HUES48 (cell line): Measurements from ENCODE around the gene PDZD2.
"Not testable (repeated sequence)": the region's sequence is repeated elsewhere in the genome, so short reads cannot be mapped to it uniquely, and the experiment has no call there.

ENCODE experiments used
- H3K27ac ChIP-seq: one replicate; pipeline ENCODE4 v1.7.0; 2013; ENCODE audit warnings: low read depth, low read length, inconsistent platforms
- H3K27me3 ChIP-seq: 2 replicates; pipeline ENCODE4 v1.6.1; 2013; ENCODE audit warnings: mild to moderate bottlenecking, low read length; ENCODE audit not compliant: control insufficient read depth, insufficient read depth
- H3K36me3 ChIP-seq: 2 replicates; pipeline ENCODE4 v1.6.1; 2013; ENCODE audit warnings: low read length; ENCODE audit not compliant: control insufficient read depth, insufficient read depth
- H3K4me1 ChIP-seq: 2 replicates; pipeline ENCODE4 v1.6.1; 2013; ENCODE audit warnings: mild to moderate bottlenecking, low read length; ENCODE audit not compliant: control insufficient read depth, insufficient read depth
- H3K4me3 ChIP-seq: 2 replicates; pipeline ENCODE4 v1.5.1; 2013; ENCODE audit warnings: mild to moderate bottlenecking, low read depth, low read length
- H3K9ac ChIP-seq: 2 replicates; pipeline ENCODE4 v1.6.1; 2013; ENCODE audit warnings: mild to moderate bottlenecking, low read depth, low read length, moderate library complexity
- H3K9me3 ChIP-seq: 2 replicates; pipeline ENCODE4 v1.6.1; 2013; ENCODE audit warnings: low read length; ENCODE audit not compliant: control insufficient read depth, insufficient read depth

Gene PDZD2

DNA sequence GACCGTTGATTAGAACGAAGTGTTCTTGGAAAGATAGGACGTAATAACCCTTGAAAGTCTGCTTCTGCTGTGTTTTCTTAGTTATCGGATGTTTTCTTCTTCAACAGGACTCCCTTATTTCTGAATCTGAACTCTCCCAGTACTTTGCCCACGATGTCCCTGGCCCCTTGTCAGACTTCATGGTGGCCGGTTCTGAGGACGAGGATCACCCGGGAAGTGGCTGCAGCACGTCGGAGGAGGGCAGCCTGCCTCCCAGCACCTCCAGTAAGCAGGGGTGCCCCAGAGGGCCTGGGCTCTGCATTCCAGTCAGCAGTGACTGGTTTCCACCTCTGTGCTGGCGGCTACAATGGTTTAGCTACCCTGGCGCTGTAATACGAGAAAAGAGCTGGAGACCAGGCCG is 433.1 kb downstream of the PDZD2 start:
- no peaks in the 10 kb centered on the region for H3K9me3 ChIP-seq
- H3K4me3 ChIP-seq: no peak overlapping the region
- no peaks in the 10 kb centered on the region for H3K27me3 ChIP-seq
- H3K27ac ChIP-seq: no peak overlapping the region
- no peaks in the 10 kb centered on the region for H3K4me1 ChIP-seq
- no peaks in the 10 kb centered on the region for H3K36me3 ChIP-seq
- no peak overlapping the region for H3K9ac ChIP-seq

DNA sequence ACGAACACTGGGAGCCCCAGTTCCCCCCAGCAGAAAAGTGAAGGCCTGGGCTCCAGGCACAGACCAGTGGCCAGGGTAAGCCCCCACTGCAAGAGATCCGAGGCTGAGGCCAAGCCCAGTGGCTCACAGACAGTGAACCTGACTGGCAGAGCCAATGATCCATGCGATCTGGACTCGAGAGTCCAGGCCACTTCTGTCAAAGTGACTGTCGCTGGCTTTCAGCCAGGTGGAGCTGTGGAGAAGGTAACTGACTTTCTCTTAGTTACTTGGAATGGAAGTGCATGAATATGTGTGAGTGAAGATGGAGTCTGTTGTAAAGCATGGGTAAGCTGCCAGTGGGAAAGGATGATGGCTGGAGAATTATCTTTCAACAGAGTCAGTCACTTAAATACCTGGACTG is 435.5 kb downstream of the PDZD2 start:
- H3K9ac ChIP-seq: no peak overlapping the region
- H3K36me3 ChIP-seq: no peaks in the 10 kb centered on the region
- no peaks in the 10 kb centered on the region for H3K27me3 ChIP-seq
- H3K4me3 ChIP-seq: no peak overlapping the region
- no peak overlapping the region for H3K27ac ChIP-seq
- no peaks in the 10 kb centered on the region for H3K9me3 ChIP-seq
- H3K4me1 ChIP-seq: no peaks in the 10 kb centered on the region

DNA sequence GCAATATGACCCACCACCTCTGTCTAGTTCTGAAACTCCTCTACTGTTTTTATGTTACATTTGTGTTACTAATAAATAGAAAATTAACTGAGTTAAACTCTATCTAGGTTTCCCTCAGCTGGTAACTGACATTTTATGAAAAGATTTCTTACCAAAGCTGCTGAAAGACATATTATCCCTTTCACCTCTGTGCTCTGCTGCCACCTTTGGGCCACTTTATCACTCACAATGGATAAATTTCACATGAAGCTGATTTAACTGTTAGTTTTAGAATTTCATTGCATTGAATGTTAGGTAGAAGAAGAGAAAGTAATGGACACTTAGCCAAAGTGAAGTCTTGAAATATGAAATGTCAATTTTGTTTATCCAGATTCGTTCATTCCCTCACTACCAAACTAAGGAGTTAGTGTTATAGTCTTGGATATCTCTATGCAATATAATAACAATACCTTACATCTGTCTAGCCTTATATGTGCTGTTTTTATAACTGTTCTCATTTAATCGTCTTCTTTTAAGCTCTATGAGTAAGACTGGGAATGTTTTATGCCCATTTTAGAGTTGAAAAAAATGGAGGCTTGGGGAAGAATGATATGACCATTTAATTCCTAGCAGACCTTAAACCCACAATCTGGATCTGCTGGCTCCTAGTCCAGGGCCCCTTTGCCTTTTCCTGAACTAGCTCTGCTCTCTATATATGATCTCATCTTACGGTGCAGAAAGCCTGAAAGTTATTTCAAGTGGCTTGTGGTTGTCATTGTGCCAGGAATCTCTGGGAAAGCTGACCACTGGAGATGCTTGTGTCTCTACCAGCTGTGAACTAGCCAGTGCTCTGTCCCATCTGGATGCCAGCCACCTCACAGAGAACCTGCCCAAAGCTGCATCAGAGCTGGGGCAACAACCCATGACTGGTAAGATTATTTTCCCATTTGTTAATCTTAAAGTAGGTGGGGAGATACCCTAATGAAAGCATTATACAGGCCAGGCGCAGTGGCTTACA is 438.1 kb downstream of the PDZD2 start:
- Histone ChIP-seq H3K27ac (no peak overlapping the region), H3K27me3 (no peaks in the 10 kb centered on the region), H3K4me3 (no peak overlapping the region), H3K9ac (no peak overlapping the region), H3K4me1 (no peaks in the 10 kb centered on the region), H3K36me3 (no peaks in the 10 kb centered on the region), H3K9me3 (no peaks in the 10 kb centered on the region)

DNA sequence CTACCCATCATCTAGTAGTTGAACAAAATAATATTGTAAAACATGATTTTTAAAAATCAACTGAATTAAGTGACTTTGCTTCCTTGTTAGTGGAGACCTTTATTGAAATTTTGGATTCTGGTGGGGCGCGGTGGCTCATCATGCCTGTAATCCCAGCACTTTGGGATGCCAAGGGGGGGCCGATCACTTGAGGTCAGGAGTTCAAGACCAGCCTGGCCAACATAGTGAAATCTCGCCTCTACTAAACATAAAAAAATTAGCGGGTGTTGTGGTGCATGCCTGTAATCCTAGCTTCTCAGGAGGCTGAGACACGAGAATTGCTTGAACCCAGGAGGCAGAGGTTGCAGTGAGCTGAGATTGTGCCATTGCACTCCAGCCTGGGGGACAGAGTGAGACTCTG is 439.9 kb downstream of the PDZD2 start:
- H3K27me3 ChIP-seq, H3K9me3 ChIP-seq, H3K27ac ChIP-seq, H3K36me3 ChIP-seq, H3K4me3 ChIP-seq, H3K4me1 ChIP-seq, H3K9ac ChIP-seq: not testable (repeated sequence)

DNA sequence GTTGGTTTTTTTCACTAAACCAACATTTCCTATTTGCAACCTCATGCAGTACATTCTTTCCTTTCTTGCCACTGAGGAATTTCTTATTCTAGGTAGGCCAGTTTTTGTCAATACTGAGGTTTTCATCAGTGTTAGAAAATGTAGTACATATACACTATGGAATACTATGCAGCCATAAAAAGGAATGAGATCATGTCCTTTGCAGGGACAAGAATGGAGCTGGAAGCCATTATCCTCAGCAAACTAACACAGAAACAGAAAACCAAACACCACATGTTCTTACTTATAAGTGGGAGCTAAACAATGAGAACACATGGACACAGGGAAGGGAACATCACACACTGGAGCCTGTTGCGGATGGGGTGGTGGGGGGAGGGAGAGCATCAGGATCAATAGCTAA is 441.6 kb downstream of the PDZD2 start:
- H3K27me3 ChIP-seq, H3K36me3 ChIP-seq, H3K9ac ChIP-seq, H3K4me1 ChIP-seq, H3K27ac ChIP-seq, H3K4me3 ChIP-seq, H3K9me3 ChIP-seq: not testable (repeated sequence)

DNA sequence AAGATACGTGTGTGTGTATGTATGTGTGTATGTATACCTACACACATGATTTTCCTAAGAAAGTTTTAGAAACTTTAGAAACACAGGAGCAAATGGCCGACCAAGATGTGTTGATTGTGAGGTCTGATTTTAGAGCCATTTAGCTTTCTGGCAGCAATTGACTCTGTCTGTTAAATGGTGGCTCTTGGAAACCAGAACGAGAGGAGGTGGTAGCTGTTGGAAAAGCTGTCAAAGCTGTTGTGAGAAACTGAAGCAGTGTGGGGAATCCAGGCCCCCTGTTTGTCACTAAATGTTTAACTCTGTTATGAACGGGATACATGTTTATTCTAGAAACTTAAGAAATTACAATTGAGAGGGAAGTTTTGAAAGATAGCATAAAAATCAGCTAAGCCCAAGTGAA is 443.8 kb downstream of the PDZD2 start:
- Histone ChIP-seq H3K9ac (no peak overlapping the region), H3K27ac (no peak overlapping the region), H3K36me3 (no peaks in the 10 kb centered on the region), H3K9me3 (no peaks in the 10 kb centered on the region), H3K4me1 (no peaks in the 10 kb centered on the region), H3K27me3 (no peaks in the 10 kb centered on the region), H3K4me3 (no peak overlapping the region)

DNA sequence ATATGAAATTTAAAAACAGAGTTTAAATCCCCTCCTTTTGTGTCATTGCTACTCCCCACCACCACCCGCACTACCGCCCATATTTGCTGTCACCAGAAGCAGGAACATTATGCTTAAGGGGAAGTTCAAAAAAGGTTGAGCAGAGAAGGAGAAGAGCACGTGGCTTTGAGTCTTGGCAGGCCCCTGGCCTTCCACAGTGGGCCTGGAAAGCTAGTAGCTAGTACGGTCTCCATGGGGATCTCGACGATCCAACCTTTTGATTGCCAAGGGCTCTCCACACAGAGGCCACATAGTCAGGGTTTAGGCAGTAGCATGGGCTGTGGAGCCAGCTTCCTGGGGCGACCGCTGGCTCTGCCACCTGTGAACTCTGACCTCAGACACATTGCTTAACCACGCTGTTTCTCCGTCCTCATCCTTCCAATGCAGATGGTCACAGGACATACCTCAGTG is 445.1 kb downstream of the PDZD2 start:
- Histone ChIP-seq H3K4me3 (no peak overlapping the region), H3K27ac (no peak overlapping the region), H3K27me3 (no peaks in the 10 kb centered on the region), H3K36me3 (no peaks in the 10 kb centered on the region), H3K4me1 (no peaks in the 10 kb centered on the region), H3K9ac (no peak overlapping the region), H3K9me3 (no peaks in the 10 kb centered on the region)

DNA sequence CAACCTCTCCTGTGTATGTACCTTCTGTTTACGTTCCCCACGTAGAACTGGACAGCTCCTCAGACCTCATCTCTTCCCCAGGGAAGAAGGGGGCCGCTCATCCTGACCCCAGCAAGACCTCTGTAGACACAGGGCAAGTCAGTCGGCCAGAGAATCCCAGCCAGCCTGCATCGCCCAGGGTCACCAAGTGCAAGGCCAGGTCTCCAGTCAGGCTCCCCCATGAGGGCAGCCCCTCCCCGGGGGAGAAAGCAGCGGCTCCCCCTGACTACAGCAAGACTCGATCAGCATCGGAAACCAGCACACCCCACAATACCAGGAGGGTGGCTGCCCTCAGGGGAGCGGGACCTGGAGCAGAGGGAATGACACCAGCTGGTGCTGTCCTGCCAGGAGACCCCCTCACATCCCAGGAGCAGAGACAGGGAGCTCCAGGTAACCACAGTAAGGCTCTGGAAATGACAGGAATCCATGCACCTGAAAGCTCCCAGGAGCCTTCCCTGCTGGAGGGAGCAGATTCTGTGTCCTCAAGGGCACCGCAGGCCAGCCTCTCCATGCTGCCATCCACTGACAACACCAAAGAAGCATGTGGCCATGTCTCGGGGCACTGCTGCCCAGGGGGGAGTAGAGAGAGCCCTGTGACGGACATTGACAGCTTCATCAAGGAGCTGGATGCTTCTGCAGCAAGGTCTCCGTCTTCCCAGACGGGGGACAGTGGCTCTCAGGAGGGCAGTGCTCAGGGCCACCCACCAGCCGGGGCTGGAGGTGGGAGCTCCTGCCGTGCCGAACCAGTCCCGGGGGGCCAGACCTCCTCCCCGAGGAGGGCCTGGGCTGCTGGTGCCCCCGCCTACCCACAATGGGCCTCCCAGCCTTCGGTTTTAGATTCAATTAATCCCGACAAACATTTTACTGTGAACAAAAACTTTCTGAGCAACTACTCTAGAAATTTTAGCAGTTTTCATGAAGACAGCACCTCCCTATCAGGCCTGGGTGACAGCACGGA is 448.5 kb downstream of the PDZD2 start:
- Histone ChIP-seq H3K4me1 (0 out of 2 replicates have a peak, but pooled peaks cover 4% of the 10 kb centered on the region), H3K9me3 (no peaks in the 10 kb centered on the region), H3K27me3 (no peaks in the 10 kb centered on the region), H3K36me3 (no peaks in the 10 kb centered on the region), H3K4me3 (no peak overlapping the region), H3K27ac (no peak overlapping the region), H3K9ac (no peak overlapping the region)

DNA sequence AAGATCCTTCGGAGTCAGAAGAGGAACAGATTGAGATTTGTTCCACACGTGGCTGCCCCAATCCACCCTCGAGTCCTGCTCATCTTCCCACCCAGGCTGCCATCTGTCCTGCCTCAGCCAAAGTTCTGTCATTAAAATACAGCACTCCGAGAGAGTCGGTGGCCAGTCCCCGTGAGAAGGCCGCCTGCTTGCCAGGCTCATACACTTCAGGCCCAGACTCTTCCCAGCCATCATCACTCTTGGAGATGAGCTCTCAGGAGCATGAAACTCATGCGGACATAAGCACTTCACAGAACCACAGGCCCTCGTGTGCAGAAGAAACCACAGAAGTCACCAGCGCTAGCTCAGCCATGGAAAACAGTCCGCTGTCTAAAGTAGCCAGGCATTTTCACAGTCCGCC is 449.3 kb downstream of the PDZD2 start:
- Histone ChIP-seq H3K27ac (no peak overlapping the region), H3K4me1 (peaks cover 6% of the 10 kb centered on the region; the same call in 1 of the 2 replicates), H3K36me3 (no peaks in the 10 kb centered on the region), H3K9ac (no peak overlapping the region), H3K27me3 (no peaks in the 10 kb centered on the region), H3K4me3 (no peak overlapping the region), H3K9me3 (no peaks in the 10 kb centered on the region)

DNA sequence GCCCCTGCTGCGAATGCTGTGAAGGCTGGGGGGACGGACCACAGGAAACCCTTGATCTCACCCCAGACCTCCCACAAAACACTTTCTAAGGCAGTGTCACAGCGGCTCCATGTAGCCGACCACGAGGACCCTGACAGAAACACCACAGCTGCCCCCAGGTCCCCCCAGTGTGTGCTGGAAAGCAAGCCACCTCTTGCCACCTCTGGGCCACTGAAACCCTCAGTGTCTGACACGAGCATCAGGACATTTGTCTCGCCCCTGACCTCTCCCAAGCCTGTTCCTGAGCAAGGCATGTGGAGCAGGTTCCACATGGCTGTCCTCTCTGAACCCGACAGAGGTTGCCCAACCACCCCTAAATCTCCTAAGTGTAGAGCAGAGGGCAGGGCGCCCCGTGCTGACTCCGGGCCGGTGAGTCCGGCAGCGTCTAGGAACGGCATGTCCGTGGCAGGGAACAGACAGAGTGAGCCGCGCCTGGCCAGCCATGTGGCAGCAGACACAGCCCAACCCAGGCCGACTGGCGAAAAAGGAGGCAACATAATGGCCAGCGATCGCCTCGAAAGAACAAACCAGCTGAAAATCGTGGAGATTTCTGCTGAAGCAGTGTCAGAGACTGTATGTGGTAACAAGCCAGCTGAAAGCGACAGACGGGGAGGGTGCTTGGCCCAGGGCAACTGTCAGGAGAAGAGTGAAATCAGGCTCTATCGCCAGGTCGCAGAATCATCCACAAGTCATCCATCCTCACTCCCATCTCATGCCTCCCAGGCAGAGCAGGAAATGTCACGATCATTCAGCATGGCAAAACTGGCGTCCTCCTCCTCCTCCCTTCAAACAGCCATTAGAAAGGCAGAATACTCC is 450.4 kb downstream of the PDZD2 start:
- no peak overlapping the region for H3K27ac ChIP-seq
- peaks cover 6% of the 10 kb centered on the region; the same call in 1 of the 2 replicates for H3K4me1 ChIP-seq
- H3K9ac ChIP-seq: no peak overlapping the region
- no peaks in the 10 kb centered on the region for H3K36me3 ChIP-seq
- H3K4me3 ChIP-seq: no peak overlapping the region
- no peaks in the 10 kb centered on the region for H3K27me3 ChIP-seq
- no peaks in the 10 kb centered on the region for H3K9me3 ChIP-seq
